Measurements from ENCODE around the gene ARID5B. TPM values are rescaled to one million over a fixed set of nuclear protein-coding genes. Genes with fewer than 3 reads are reported as not detected.

ARID5B gene
- total RNA-seq, 1 experiment from 2014 or later, result 0.04 TPM

GRCh38 chr10:62037890-62038608, 136.6 kb downstream of the ARID5B start:
- Mint-ChIP-seq H3K27ac (no peak overlapping the region), H3K4me1 (peaks cover 24 to 30% of the 10 kb centered on the region in 2 experiments), H3K4me3 (no peak overlapping the region), H3K27me3 (ENCODE audit: low read depth) (peaks cover 12% of the 10 kb centered on the region), H3K9me3 (no peaks in the 10 kb centered on the region), H3K36me3 (ENCODE audit: insufficient read depth in 1 of 3, low read depth in 3 of 3) (no peaks in the 10 kb centered on the region)
- no peak overlapping the region for H3K18ac ChIP-seq (ENCODE audit: insufficient read length, low read depth, low read length)
- no peak overlapping the region for H2AFZ ChIP-seq (ENCODE audit: low read length)
- H2BK12ac ChIP-seq (ENCODE audit: insufficient read length, low read depth, low read length), result no peak overlapping the region
- H3K4me2 ChIP-seq (ENCODE audit: insufficient read depth, insufficient read length, low read length), result no peak overlapping the region
- no peak overlapping the region for H3K4ac ChIP-seq (ENCODE audit: low read depth, low read length)
- no peak overlapping the region for H2BK20ac ChIP-seq (ENCODE audit: low read depth, low read length, poor library complexity, severe bottlenecking)
- H3K9me3 ChIP-seq (ENCODE audit: control insufficient read depth, low read depth, low read length), result no peaks in the 10 kb centered on the region
- no peak overlapping the region for H2BK5ac ChIP-seq (ENCODE audit: insufficient read length, low read length)
- H3K79me2 ChIP-seq (ENCODE audit: insufficient read depth, low read length), result no peaks in the 10 kb centered on the region
- no peak overlapping the region for H3K9ac ChIP-seq (ENCODE audit: extremely low read depth, insufficient read length, low read length)
- no peak overlapping the region for H4K8ac ChIP-seq (replicated peaks; ENCODE audit: insufficient read length, low read depth, low read length)
- H2AK5ac ChIP-seq (ENCODE audit: insufficient read length, low read length), result no peak overlapping the region
- no peak overlapping the region for H3K23ac ChIP-seq (ENCODE audit: insufficient read length, low read depth, low read length)
- no peaks in the 10 kb centered on the region for H3K79me1 ChIP-seq (ENCODE audit: insufficient read depth, low read depth, low read length, poor library complexity, severe bottlenecking)
- H3K27ac ChIP-seq (ENCODE audit: insufficient read length, low read depth, low read length), result no peak overlapping the region
- no peak overlapping the region for H2BK15ac ChIP-seq (ENCODE audit: low read depth, low read length)
- H3K27me3 ChIP-seq (ENCODE audit: insufficient read depth, low read length), result no peaks in the 10 kb centered on the region
- H3K4me1 ChIP-seq (ENCODE audit: insufficient read depth, low read length), result no peaks in the 10 kb centered on the region; the same call in 1 of the 2 replicates
- H3T11ph ChIP-seq (ENCODE audit: low read length), result no peak overlapping the region
- DNase-seq, result no peak
- no peak overlapping the region for H4K91ac ChIP-seq (ENCODE audit: insufficient read length, low read depth, low read length)
- no peak overlapping the region for H2BK120ac ChIP-seq (ENCODE audit: low read depth, low read length, poor library complexity, severe bottlenecking)
- TF ChIP-seq CTCF (conservative IDR thresholded peaks at IDR 0.05), result no peak
- no peak overlapping the region for H4K5ac ChIP-seq (ENCODE audit: insufficient read length, low read depth, low read length)
- H3K14ac ChIP-seq (ENCODE audit: insufficient read depth, low read length), result no peak overlapping the region
- no peaks in the 10 kb centered on the region for H4K20me1 ChIP-seq (ENCODE audit: control insufficient read depth, insufficient read depth, insufficient read length)
- no peak overlapping the region for H3K56ac ChIP-seq (ENCODE audit: insufficient read length, low read depth, low read length)
- no peaks in the 10 kb centered on the region for H3K23me2 ChIP-seq (ENCODE audit: insufficient read length, low read depth, low read length, poor library complexity, severe bottlenecking)
